T47D (cell line): ENCODE data around the gene MDN1.
A peak's percentile ranks its signal among the peaks of the same experiment; 100 is the strongest.

ENCODE experiments used
- DNase-seq, 2 experiments: peaks; one replicate each; pipeline versions ENCODE4 v3.0.0 to v3.0.0-alpha.2; 2011 to 2012; ENCODE audit warnings: low read depth in 1 of 2, low spot score in 1 of 2
- JUND ChIP-seq: IDR thresholded peaks from 2 replicates; pipeline ENCODE4 v1.6.1; 2012; ENCODE audit warnings: low read depth
- in situ Hi-C: cut with HindIII; loops from 2 replicates; pipeline ENCODE4 v1.10.0; 2016; ENCODE audit warnings: low sequenced_read_pairs, low pct_unique_long_range_greater_than_20kb

The MDN1 gene

GRCh38 chr6:89612121-89612520 is 207.5 kb downstream of the MDN1 start:
- no peak for TF ChIP-seq JUND

GRCh38 chr6:89611666-89612065 is 207.9 kb downstream of the MDN1 start:
- in situ Hi-C loops: no loop called here
- no peak for DNase-seq
- TF ChIP-seq JUND: no peak

More at GRCh38 chr6:89612121-89612520, 207.5 kb downstream of the MDN1 start:
- no peak for DNase-seq
- in situ Hi-C loops: no loop called here

DNA sequence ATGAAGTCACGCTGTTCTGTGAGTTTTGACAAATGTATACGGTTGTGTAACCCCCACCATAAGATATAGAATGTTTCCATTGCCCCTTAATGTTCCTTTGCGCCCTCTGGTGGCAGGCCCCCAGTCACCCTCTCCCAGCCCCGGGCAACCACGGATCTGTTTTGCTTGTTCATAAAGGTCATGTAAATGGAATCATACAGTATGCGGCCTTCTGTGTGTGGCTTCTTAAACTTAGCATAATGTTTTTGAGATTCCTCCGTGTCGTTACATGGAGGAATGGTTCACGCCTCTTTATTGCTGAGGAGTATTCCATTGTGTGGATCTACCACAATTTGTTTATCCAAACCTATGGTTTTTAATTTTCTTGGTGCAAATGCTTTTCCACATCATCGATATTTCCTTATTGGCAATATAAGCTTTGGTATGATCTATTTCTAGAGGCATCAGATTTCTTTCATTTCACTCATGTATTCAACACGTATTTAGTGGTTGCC is 209.4 kb downstream of the MDN1 start:
- in situ Hi-C loops: no loop called here
- DNase-seq: peak; percentile 49 to 67
- no peak for TF ChIP-seq JUND

GRCh38 chr6:89605861-89606260 is 213.7 kb downstream of the MDN1 start:
- in situ Hi-C loops: no loop called here
- DNase-seq: no peak
- no peak for TF ChIP-seq JUND

DNA sequence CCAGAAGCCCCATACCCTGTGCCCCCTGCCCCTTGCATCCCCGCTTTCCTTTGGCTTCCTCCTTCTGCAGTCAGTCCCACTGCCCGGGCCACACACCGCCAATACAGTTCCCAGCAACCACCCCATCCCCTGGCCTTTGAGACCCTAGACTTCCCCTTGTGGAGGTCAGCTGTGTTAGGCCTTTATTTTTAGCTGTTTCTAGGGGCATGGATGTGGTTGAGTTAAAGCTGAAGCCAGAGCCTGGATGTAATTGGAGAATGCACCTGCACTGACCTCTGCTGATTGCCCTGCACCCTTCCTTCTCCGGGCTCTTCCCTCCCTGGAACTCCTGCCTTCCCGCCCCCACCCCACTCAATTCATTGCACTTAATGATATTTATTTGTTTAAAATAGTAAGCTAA is 214.9 kb downstream of the MDN1 start:
- no peak for TF ChIP-seq JUND
- in situ Hi-C loops: no loop called here
- no peak for DNase-seq

GRCh38 chr6:89602166-89602565 is 217.4 kb downstream of the MDN1 start:
- in situ Hi-C loops: no loop called here
- TF ChIP-seq JUND: no peak
- DNase-seq: no peak

- TF ChIP-seq JUND: no peak
- DNase-seq: no peak
- in situ Hi-C loops: no loop called here
Observed at GRCh38 chr6:89599727-89600126, 219.9 kb downstream of the MDN1 start.

DNA sequence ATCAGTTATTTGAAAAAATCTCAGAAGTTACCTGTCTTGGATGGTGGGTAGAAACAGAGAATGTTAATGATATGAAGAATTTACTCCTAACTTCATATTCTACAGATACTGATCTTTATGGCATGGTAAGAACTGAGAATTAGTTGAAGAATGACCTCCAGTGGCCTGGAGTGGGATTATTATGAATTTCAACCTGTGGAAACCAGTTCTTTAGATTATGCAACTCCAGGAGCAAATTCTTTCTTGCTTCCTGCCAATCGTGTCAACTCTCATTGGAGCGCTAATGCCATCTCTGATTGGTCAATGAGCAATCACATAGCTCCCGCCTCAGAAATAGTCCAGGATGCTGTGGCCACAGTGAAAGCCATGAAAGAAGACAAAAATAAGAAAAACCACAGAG is 221.6 kb downstream of the MDN1 start:
- DNase-seq: peak; percentile 50 to 81
- in situ Hi-C loops: no loop called here
- TF ChIP-seq JUND: no peak

DNA sequence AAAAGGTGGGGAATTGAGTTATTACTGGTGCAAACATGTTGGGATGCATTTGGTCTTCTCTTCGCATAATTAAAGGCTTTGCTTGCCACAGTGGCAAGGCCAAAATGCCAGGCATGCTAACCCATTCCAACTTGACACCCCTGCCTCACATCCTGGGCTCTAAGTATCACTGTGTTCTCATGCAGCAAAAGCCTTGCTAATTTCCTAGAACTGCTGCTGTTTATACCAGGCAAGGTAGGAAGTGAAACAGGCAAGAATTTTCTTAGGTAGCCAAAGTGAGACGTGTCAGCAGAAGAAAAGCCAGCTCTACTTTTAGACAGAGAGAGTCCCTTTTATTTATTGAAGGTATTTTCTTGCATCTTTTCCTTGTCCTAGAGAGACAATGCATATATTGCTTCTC is 222.2 kb downstream of the MDN1 start:
- no peak for DNase-seq
- in situ Hi-C loops: no loop called here
- no peak for TF ChIP-seq JUND

DNA sequence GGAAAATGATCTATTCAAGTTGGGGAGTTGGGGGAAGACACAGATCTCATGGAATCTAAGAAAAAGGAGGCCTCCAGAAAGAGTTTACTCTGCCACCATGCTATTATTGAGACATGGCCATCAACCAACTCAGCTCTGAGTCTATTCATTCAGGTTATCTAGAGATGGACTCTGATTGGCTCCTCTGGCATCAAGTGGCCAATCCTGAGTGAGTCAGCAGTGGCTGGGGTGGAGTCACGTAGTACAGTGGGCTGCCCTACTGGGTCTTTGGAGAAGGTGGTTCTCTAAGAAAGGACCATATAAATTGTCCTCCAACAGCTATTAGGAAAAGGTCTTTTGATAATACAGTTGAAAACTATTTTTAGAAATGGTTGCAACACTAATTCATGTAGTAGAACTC is 223.1 kb downstream of the MDN1 start:
- no peak for DNase-seq
- no peak for TF ChIP-seq JUND
- in situ Hi-C loops: no loop called here

DNA sequence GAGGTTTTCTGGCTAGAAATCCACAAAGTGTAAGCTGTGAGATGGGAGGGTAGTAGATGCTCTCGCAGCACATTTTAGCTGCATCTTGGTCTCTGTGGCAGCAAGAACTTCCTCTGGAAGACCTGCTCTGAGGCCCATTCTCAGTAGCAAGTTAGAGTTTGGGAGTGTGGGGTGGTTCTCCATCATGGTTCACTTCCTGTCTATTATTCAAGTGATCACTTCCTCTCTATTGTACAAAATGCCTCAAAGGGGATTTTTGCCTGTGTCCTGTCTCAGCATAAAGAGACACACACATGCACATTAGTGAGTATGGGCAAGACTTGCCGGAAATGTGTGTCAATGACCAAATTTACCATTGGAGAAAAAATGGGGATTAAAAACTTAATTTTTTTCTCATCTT is 223.5 kb downstream of the MDN1 start:
- in situ Hi-C loops: no loop called here
- DNase-seq: no peak
- no peak for TF ChIP-seq JUND
